ENCODE data around the gene CRIP3.
"Not testable (repeated sequence)": the region's sequence is repeated elsewhere in the genome, so short reads cannot be mapped to it uniquely, and the experiment has no call there.

- not testable (repeated sequence) for TF ChIP-seq POLR2A (IDR thresholded peaks at IDR 0.05; ENCODE audit: control extremely low read depth in 1 of 2, low read depth in 2 of 2, low read length in 2 of 2); POLR2AphosphoS5 (IDR thresholded peaks at IDR 0.05; ENCODE audit: low read depth, low read length); SUZ12 (IDR thresholded peaks at IDR 0.05; ENCODE audit: low read length); TAF1 (IDR thresholded peaks at IDR 0.05; ENCODE audit: low read depth, low read length); CTCF (IDR thresholded peaks at IDR 0.05; ENCODE audit: control extremely low read depth in 1 of 3, insufficient read depth in 1 of 3, low read depth in 1 of 3, low read length in 3 of 3); RAD21 (IDR thresholded peaks at IDR 0.05 in 1 of 2, conservative IDR thresholded peaks at IDR 0.05 in 1 of 2; ENCODE audit: low read depth in 2 of 2, low read length in 2 of 2); MAFK (IDR thresholded peaks at IDR 0.05; ENCODE audit: low read depth, low read length); EZH2 (IDR thresholded peaks at IDR 0.05; ENCODE audit: low read depth, low read length, severe bottlenecking); MAX (IDR thresholded peaks at IDR 0.05); CHD1 (IDR thresholded peaks at IDR 0.05; ENCODE audit: low read depth, low read length); EP300 (IDR thresholded peaks at IDR 0.05; ENCODE audit: borderline replicate concordance in 1 of 2, low read depth in 2 of 2, low read length in 2 of 2)
Observed at GRCh38 chr6:43351951-43352350, 43.3 kb upstream of the CRIP3 start.
